Astrocyte (in vitro differentiated cells and primary cell): ENCODE measurements around the gene CHSY1.

ENCODE experiments used
- CTCF ChIP-seq: IDR thresholded peaks from 2 replicates; pipeline ENCODE4 v1.5.1; 2011; ENCODE audit warnings: low read depth, mild to moderate bottlenecking, inconsistent platforms, low read length, moderate library complexity; ENCODE audit not compliant: insufficient read depth
- EZH2 ChIP-seq: IDR thresholded peaks from 2 replicates; pipeline ENCODE4 v1.6.1; 2012; ENCODE audit warnings: mild to moderate bottlenecking, low read length, inconsistent platforms; ENCODE audit not compliant: insufficient read depth

GRCh38 chr15:101258238-101259144 lies 6.6 kb upstream of the CHSY1 start:
- no peak for TF ChIP-seq EZH2
- peak; percentile 98 for TF ChIP-seq CTCF
